CD4-positive, alpha-beta T cell treated with Interleukin-1 beta for 1 hour (primary cell): ENCODE data around the gene OR1J1.

Source experiments
- DNase-seq, 2 donors: peaks; one replicate each; pipeline ENCODE4 v3.0.0-alpha.2; 2020 to 2022

OR1J1 gene, protein sequence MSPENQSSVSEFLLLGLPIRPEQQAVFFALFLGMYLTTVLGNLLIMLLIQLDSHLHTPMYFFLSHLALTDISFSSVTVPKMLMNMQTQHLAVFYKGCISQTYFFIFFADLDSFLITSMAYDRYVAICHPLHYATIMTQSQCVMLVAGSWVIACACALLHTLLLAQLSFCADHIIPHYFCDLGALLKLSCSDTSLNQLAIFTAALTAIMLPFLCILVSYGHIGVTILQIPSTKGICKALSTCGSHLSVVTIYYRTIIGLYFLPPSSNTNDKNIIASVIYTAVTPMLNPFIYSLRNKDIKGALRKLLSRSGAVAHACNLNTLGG

DNA sequence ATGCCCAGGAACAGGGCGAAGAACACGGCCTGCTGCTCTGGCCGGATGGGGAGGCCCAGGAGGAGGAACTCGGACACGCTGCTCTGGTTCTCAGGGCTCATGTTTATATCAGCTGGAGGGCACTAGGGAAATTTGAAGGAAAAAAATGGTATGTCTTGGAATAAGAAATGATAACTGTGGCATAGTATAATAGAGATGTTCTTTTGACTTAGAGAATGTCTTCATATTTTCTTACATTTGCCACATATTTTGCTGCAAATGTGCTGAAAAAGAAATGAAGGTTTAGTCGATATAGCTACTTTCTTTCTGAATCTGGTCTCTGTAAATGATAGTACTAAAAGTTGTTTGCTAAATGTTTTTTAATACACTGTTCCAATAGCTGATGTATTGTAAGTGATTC, at the start of gene OR1J1:
OR1J1 (minus strand) TSS at position 101 of the 400 bp plus-strand sequence; CDS start at position 101, 0 bp downstream.
- no peak for DNase-seq

DNA sequence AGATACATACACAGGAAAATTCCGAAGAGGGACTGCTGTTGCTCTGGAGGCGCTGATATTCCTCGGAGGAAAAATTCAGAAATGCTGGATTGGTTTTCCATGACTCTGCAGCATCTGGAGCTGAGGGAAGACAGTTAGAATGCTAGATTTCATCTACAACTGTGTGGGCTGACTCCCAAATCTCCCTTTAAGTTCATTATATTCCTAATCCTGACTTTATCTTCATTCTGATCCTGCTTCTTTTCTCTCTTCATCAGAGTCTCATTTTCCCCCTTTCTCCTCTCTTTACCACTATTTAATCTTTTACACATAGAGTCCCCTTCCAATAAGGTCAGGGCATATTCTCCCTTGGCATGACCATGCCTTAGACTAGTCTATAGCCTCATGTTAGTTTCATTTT, 49.5 kb upstream of the OR1J1 start, which contains the start of gene OR1N1:
OR1N1 (minus strand) TSS at position 101 of the 400 bp plus-strand sequence; CDS start at position 101, 0 bp downstream.
- no peak for DNase-seq

DNA sequence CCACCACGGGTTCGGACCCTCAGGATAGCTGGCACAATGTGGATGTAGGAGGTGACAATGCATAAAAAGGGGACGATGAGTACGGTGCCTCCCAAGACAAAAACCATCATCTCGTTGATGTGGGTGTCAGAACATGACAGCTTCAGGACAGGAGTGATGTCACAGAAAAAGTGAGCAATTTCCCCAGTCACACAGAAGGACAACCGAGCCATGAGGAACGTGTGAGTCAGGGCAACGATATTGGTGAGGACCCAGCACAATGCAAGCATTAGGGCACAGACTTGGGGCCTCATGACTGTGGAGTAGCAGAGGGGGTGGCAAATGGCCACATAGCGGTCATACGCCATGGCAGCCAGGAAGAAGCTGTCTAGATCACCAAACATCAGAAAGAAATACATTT, 48.9 kb upstream of the OR1J1 start:
- DNase-seq = no peak

DNA sequence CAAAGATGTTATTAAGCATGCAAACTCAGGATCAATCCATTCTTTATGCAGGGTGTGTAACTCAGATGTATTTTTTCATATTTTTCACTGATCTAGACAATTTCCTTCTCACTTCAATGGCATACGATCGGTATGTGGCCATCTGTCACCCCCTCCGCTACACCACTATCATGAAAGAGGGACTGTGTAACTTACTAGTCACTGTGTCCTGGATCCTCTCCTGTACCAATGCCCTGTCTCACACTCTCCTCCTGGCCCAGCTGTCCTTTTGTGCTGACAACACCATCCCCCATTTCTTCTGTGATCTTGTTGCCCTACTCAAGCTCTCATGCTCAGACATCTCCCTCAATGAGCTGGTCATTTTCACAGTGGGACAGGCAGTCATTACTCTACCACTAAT, 41.6 kb upstream of the OR1J1 start:
- DNase-seq = no peak

DNA sequence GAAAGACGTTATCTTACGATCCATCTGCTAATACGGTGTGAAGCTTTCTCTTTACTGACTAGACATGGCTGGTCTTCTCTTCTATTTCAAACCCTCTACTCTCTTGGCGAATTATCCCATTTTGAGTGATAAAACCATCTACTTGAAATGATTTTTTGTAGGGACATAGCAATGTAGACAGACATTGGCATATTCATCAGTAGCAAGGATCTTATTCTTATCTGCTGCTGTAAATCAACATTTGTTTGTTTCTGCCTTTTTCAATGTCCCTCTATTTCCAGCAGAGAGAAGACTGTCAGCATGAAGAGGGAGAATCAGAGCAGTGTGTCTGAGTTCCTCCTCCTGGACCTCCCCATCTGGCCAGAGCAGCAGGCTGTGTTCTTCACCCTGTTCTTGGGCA, 41.1 kb upstream of the OR1J1 start, which contains the start of gene OR1J4:
OR1J4 (plus strand) TSS at position 301 of the 400 bp plus-strand sequence; CDS start at position 301, 0 bp downstream.
- no peak for DNase-seq

DNA sequence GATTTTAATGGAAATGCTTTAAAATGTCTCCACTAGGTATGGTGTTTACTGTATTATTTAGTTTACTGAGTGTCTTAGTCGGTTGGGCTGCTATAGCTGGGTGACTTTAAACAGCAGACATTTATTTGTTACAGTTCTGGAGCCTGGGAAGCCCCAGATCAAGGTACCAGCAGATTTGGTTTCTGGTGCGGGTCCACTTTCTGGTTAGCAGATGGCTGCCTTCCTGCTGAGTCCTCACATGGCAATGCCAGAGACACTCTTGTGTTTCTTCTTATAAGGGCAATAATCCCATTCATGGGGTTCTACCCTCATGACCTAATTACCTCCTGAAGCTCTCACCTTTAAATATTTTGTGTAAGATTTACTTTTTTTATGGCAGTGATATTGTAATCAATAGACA, 40.5 kb upstream of the OR1J1 start:
- no peak for DNase-seq

DNA sequence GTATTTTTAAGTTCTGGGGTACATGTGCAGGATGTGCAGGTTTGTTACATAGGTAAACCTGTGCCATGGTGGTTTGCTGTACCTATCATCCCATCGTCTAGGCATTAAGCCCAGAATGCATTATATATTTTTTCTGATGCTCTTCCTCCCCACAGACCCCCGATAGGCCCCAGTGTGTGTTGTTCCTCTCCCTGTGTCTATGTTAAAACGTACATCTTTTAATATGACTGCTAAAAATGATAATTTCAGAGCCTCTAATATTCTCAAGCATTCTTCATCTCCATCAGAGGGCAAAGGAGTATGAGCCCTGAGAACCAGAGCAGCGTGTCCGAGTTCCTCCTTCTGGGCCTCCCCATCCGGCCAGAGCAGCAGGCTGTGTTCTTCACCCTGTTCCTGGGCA, 32.8 kb upstream of the OR1J1 start, which contains the start of gene OR1J2:
OR1J2 (plus strand) TSS at position 301 of the 400 bp plus-strand sequence; CDS start at position 301, 0 bp downstream.
- DNase-seq = no peak

DNA sequence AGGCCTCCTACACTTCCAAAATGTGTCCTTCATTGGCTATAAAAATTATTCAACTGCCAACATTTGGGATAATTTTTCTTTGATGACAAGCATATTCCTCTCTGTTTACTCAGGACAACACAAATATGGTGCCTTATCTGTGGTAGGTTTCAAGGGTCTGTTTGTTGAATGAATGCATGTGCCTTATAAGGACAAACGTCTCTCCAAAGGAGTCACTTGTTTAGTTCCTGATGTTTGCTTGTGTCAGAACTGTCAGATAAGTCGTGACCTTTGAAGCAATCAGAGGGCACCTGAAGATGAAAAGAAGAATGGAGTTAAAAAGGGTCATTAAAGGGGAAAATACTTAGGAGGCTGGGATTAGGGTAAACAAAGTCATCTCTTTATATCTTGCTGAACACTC, 29.2 kb upstream of the OR1J1 start:
- no peak for DNase-seq

DNA sequence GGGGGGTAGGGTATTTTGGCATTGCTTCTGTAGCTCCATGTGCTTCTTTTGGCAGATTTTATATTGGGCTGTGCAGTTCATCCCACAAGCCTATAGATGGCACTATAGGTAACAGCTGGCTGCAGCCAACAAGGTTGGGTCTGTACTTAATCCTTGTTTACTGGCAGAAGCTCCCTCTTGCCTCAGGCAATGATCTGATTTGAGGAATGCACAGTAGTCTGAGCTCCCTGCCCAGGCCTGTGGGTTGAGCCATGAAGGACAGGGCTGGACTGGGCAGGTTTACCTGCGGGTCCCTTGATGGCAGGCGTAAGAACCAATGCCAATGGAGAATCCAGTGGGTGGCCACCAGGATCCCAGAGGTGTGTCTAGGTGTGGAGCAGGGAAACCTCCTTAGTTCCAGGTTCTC, 21.2 kb upstream of the OR1J1 start:
- peak; percentile 1 to 28 for DNase-seq

DNA sequence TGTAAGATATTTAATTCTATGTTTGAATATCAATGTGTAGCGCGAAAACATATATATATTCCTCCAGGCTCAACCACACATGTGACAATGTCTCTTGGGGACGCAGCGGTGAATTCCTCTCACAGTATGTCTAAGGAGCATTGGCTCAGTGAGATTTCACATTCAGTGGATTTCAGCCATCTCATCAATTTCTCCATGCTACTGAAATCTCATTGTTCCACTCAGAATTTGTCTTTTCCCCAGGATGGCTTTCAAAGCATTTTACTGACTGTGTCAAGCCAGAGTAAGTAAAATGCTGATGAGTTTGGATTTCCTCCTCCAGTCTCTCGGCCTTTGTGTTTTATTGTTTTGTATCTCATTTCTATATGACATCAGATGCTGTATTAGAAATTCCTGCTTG, 1.3 kb upstream of the OR1J1 start:
- no peak for DNase-seq

DNA sequence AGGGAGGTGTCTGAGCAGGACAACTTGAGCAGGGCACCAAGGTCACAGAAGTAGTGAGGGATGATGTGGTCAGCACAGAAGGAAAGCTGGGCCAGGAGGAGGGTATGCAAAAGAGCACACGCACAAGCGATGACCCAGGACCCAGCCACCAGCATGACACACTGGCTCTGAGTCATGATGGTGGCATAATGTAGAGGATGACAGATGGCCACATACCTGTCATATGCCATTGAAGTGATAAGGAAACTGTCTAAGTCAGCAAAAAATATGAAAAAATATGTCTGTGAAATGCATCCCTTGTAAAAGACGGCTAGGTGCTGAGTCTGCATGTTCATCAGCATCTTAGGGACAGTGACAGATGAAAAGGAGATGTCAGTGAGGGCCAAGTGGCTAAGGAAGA, 380 bp downstream of the OR1J1 start:
- no peak for DNase-seq

DNA sequence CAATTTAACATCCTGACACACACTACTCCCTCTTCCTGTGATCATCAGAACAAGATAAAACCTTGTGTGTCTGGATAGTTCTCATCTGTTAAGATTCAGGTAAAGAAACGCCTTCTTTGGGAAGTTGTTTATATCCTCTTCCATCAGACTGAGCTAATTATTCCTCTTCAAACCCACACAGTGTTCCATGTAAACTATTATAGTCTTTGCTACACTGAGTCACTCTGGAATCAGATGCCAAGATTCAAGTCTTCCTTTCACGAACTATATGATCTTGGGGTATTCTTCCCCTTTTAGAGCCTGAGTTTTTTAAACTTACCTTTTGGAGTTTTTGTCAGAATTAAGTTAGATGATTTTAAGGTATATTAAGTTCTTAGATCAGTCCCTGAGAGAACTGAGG, 2.0 kb downstream of the OR1J1 start:
- no peak for DNase-seq

DNA sequence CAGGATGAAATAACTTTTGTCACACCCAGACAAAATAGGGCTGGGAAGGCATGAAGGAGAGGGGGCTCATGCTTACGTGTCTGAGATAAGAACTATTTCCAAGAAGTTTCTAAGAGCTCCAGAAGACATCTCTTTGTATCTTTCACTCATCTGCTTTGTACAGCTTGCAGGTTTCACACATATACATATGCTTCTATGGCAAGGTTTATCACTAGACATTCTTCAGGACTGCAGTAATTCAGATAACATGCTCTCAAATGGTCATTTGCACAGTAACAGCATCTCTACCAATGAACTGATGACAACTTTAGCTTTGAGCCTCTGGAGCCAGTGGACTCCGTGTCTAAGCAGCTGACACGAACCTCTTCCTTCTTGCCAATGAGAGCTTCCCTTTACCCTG, 3.2 kb downstream of the OR1J1 start:
- DNase-seq = no peak

DNA sequence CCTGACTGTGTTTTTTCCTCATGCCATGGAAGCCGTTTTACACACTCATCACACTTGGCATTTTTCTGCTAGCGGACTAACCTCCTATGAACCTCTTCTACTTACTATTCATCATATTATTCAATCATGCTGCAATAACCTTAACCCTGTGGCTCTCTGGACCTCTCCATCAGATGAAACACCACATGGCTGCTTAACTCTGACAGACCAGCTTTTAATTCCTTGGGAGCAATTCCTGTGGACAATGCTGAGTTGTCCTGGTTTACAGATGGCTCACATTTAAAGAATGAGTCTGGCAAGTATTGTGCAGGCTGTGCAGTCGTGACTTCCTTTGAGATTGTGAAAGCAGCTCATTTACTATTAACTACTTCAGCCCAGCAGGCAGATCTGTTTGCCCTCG, 9.0 kb downstream of the OR1J1 start:
- no peak for DNase-seq

DNA sequence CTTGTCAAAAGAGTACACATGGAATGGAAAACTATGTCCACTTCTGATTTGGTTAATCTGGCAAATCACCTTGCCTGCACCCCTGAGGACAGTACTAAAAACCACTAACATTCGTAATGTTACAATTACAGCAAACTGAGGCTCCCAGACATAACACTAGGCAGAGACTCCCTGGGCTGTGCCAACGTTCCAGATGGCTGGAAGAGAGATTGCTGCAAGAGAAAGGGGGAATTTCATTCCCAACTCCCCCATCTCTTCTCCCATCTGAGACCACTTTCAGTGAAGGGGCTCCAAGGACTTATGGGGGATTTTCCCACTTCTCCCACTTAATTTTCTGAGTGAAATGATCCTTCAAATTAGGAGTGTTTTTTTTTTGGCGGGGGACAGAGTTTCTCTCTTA, 11.3 kb downstream of the OR1J1 start:
- no peak for DNase-seq

DNA sequence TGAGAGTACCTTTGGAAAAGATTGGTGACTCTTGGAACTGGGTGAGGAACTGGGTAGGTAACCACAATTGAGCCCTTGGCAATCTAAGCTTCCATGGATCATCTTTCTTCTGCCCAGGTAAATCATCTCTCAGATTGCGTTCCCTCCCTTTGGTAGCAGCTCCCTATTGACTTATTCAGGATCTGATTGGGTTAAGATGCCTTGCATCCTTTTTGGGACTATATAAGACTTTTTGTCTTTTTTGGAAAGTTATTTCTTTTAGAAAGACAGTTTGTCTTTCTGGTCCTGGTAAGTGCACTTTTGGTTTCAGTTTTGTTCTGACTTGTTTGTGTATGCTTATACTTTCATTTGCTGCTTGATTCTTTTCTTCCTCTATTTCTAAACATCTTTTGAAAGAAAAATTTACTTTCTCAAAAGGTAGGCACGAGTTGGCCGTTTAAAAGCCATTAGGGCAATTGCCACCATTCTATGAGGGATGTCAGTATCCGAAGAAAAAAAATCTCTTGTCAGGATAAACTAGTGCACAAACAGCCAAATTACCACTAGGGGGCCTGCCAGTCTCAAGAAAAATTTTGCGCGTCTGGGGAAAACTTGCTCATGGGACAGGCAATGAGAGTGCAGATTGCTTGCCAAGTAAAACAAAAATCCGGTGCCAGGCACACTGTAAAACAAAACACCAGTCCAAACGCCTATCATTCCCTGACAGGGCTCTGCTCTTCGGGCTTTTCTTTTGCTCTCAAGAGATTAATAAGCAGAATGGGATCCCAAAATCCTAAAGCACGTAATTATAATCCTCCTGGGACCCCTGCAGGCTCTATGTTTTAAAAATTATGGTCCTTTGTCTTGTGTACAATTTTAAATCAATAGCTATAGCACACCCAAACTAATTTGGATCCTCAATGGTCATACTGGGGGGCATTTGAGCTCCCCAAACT, 12.8 kb downstream of the OR1J1 start:
- DNase-seq = peak; percentile 64 to 77

DNA sequence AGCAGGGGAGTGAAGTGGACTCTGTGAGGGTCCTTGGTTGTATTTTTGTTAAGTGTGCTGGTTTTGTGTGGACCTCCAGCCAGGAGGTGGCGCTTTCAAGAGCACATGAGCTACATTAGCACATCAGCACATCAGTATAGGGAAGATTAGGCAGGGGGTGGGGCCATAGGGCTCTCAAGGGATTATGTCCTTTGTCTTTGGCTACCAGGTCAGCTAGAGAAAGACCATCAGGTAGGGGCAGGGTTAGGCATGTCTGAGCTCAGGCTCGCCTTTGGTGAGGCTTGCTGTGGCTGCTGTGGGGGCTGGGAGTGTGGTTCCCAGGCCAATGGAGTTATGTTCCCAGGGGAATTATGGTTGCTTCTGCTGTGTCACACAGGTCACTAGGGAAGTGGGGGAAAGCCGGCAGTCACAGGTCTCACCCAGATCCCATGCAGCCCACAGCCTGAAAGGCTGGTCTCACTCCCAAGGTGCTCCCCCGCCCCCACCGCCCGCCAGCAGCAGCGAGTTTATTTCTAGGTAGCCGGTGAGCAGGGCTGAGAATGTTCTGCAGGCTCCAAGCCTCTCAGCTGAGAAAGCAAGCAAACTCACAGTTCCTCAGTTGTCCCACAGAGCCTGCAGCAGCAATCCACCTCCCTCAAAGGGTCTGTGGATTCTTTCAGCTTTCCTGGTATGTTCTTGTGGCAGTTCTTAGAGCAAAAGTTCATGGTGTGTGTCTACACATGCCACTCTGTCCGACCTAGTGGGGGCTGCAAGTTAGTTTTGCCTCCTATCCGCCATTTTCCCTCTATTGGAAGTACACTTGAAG, 13.7 kb downstream of the OR1J1 start:
- peak; percentile 4 to 7 for DNase-seq

DNA sequence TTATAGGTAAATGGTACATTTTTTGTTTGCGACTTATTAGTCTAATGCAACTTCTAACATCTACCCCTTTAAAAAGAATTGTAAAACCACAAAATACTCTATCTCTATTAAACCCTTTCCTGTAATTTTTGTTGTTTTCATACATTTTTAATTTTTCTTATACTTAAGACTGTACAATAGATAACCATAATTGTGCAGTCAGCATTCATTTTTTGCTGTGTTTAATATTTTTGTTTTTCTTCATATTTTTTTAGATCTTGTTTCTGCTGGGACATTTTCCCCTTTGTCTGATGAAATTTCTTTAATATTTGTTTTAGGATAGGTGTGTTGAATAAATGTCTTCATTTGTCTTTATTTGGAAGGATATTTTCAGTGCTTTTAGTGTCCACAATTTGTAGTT, 19.9 kb downstream of the OR1J1 start:
- no peak for DNase-seq

DNA sequence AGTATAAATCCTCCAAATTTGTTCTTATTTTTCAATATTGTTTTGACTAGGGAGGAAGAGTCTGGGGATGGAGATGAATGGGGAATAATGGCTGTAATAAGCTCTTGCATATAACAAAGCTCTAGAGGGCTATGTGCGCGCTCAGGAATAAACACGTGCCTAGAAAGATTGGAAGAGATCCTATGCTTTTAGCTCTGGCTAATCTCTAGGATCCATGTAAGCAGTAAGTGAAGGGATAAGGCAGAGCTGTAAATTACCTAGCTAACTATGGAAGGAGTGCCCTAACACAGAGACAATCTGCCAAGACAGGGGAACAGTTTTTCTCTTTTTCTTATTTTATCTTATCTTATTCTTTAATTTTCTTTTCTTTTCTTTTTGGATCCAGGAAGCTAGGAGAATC, 21.6 kb downstream of the OR1J1 start:
- no peak for DNase-seq

DNA sequence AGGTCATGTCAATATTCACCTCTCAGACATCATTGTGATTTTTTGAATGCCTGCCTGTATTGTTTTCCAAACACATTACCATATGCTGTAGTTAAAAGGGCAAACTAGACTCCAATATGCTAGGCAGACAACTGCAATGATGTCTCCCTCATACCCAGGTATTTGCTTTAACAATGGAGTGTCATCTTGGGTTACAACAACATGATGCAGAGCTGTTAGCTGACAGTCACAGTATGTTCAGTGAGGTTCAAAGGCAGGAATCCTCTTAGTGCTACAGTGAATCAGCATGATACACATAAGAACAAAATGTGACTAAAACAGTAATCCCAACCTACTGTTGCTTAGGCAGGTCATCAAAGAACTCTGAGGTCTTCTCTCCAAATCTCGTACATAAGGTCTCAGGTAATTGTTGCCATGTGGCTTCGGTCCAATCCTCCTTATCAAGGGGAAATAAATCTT, 24.0 kb downstream of the OR1J1 start:
- DNase-seq = no peak

DNA sequence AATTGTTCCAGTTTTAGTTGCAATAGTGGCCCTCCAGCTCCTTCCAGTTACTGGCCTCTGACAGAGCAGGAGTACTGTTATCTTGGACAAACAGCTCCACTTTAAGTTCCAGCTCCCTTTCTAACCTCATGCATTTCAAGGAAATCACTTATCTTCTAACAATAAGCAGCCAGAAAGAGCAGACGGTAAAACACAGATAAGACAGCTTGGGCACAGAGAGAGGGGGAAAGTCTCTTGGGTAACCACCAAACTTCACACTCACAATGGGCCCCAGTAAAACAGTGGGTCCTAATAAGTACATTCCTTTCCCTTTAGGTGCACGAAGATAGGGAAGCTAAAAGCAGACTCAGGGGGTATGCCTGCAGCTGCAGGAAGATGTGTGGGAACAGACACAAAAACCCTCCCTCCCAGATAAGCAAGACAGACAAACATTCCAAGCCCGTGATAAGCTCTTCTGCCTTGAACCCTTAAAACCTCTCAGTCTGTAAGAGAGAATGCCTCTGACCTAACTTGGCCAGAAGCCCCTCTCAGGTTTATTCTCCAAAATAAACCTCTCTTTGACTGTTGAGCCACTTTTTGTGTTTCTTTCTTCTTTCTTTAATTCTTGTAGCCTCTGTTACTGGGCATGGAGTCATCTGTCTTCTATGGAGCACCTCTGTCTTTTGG, 30.8 kb downstream of the OR1J1 start:
- DNase-seq = no peak

DNA sequence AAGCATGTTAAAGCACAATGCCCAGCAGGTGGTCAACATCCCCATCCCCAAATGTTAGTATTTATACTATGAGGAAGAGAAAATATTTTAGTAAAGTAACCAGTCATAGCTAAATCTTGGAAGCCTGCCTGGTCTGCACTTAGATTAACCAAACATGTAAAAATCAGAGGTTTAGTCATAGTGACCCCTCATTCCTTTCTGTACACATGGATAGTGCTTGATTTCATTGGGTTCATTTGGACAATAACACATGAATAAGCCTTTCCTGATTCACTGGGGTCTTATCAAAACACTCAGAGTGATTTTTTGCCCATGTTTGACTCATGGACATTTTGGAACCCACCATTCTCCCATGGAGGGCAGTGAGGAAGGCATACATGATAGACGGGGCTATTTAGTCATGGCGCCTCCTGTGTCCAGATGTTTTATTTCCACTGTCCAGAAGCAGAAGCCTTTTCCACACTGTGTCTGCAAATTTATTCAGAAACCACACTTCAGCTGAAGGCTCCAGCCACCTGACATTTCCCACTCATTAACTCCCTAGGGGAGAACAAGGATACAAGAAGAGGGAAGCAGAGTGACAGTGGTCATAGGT, 32.5 kb downstream of the OR1J1 start:
- no peak for DNase-seq
